Loucy (cell line): ENCODE results near the gene NLGN2.

Experiments
- H2AFZ ChIP-seq: fragments of 200-600 bp; sonication (generic); 2 replicates; pipeline ENCODE4 v1.6.0; 2016; ENCODE audit warnings: antibody characterized with exemption, mild to moderate bottlenecking, low read length, moderate library complexity
- H3F3A ChIP-seq: fragments of 200-600 bp; 2 replicates; pipeline ENCODE4 v1.6.0; 2016; ENCODE audit warnings: antibody characterized with exemption, low read depth, mild to moderate bottlenecking
- H3K27me3 ChIP-seq: fragments of 200-600 bp; sonication (generic); 2 replicates; pipeline ENCODE4 v1.6.1; 2014; ENCODE audit warnings: low read length, mild to moderate bottlenecking; ENCODE audit not compliant: insufficient read depth, poor library complexity, severe bottlenecking
- H3K36me3 ChIP-seq: fragments of 200-600 bp; sonication (generic); 2 replicates; pipeline ENCODE4 v1.6.1; 2016; ENCODE audit warnings: low read length; ENCODE audit not compliant: insufficient read depth
- H3K4me1 ChIP-seq: fragments of 200-600 bp; sonication (generic); 2 replicates; pipeline ENCODE4 v1.5.1; 2014; ENCODE audit warnings: low read length, mild to moderate bottlenecking; ENCODE audit not compliant: insufficient read depth, poor library complexity, severe bottlenecking
- H3K4me2 ChIP-seq: fragments of 200-600 bp; sonication (generic); 2 replicates; pipeline ENCODE4 v1.6.0; 2014; ENCODE audit warnings: antibody characterized with exemption, low read length, low read depth, mild to moderate bottlenecking; ENCODE audit not compliant: poor library complexity, severe bottlenecking
- H3K4me3 ChIP-seq: fragments of 200-600 bp; sonication (generic); 2 replicates; pipeline ENCODE4 v1.5.1; 2014; ENCODE audit warnings: low read length, mild to moderate bottlenecking, mixed read lengths; ENCODE audit not compliant: poor library complexity, severe bottlenecking
- H3K79me2 ChIP-seq: fragments of 200-600 bp; sonication (generic); 2 replicates; pipeline ENCODE4 v1.6.1; 2014; ENCODE audit warnings: low read length; ENCODE audit not compliant: insufficient read depth
- H3K9ac ChIP-seq: fragments of 200-600 bp; sonication (generic); 2 replicates; pipeline ENCODE4 v1.6.0; 2014; ENCODE audit warnings: mild to moderate bottlenecking, low read depth, low read length, moderate library complexity; ENCODE audit not compliant: poor library complexity, severe bottlenecking
- H3K9me2 ChIP-seq: fragments of 200-600 bp; sonication (generic); replicated peaks from 2 replicates; pipeline ENCODE4 v1.6.1; 2016; ENCODE audit warnings: low read depth, low read length, mixed read lengths
- H3K9me3 ChIP-seq: fragments of 200-600 bp; sonication (generic); 2 replicates; pipeline ENCODE4 v1.6.1; 2014; ENCODE audit warnings: mild to moderate bottlenecking, antibody characterized with exemption, low read length, low read depth; ENCODE audit not compliant: insufficient read depth
- H4K20me1 ChIP-seq: fragments of 200-600 bp; sonication (generic); 2 replicates; pipeline ENCODE4 v1.6.0; 2014; ENCODE audit warnings: antibody characterized with exemption, low read length, mild to moderate bottlenecking; ENCODE audit not compliant: insufficient read depth, poor library complexity, severe bottlenecking
- EZH2phosphoT487 ChIP-seq: fragments of 200-600 bp; IDR thresholded peaks from 2 replicates; pipeline ENCODE4 v1.6.1; 2018; ENCODE audit warnings: antibody characterized with exemption, mild to moderate bottlenecking, moderate library complexity, borderline replicate concordance
- TF ChIP-seq, protein P1 (sequence below): fragments of 200-600 bp; sonication (generic); conservative IDR thresholded peaks from 2 replicates; pipeline ENCODE4 v1.5.1; 2014; ENCODE audit warnings: mild to moderate bottlenecking, antibody characterized with exemption, low read length

Gene NLGN2

DNA sequence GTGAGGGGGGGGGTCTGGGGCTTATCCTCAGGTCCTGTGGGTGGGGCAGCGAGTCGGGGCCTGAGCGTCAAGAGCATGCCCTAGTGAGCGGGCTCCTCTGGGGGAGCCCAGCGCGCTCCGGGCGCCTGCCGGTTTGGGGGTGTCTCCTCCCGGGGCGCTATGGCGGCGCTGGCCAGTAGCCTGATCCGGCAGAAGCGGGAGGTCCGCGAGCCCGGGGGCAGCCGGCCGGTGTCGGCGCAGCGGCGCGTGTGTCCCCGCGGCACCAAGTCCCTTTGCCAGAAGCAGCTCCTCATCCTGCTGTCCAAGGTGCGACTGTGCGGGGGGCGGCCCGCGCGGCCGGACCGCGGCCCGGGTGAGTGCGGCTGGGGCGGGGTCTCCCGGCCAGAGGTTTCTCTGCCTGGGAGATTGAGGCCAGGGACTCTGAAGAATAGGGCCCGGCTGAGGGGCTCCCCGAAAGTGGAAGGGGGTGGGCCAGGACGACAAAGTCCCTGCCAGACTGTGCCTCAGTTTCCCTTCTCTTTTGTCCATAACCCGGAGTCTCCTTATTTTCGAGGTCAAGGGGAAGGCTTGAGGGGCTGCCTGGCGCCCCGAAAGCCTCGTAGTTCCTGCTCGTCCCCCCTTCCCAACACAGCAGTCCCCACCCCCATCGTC, 31.9 kb downstream of the NLGN2 start, which contains the start of gene FGF11:
FGF11 (plus strand) TSS at position 51 of the 651 bp plus-strand sequence; CDS start at position 160, 109 bp downstream.
- peak within 1 kb of the TSS; percentile 71 for H2AFZ ChIP-seq
- peaks cover 43% of the 10 kb centered on the region; the same call in 1 of the 2 replicates for H3K79me2 ChIP-seq
- H3K9me2 ChIP-seq: no peaks in the 10 kb centered on the region
- TF ChIP-seq EZH2phosphoT487: no peak
- TF ChIP-seq, protein P1, sequence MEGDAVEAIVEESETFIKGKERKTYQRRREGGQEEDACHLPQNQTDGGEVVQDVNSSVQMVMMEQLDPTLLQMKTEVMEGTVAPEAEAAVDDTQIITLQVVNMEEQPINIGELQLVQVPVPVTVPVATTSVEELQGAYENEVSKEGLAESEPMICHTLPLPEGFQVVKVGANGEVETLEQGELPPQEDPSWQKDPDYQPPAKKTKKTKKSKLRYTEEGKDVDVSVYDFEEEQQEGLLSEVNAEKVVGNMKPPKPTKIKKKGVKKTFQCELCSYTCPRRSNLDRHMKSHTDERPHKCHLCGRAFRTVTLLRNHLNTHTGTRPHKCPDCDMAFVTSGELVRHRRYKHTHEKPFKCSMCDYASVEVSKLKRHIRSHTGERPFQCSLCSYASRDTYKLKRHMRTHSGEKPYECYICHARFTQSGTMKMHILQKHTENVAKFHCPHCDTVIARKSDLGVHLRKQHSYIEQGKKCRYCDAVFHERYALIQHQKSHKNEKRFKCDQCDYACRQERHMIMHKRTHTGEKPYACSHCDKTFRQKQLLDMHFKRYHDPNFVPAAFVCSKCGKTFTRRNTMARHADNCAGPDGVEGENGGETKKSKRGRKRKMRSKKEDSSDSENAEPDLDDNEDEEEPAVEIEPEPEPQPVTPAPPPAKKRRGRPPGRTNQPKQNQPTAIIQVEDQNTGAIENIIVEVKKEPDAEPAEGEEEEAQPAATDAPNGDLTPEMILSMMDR: no peak
- peak within 1 kb of the TSS; percentile 85 for H3K4me2 ChIP-seq
- H3K36me3 ChIP-seq: no peaks in the 10 kb centered on the region
- peaks cover 30% of the 10 kb centered on the region for H3K4me1 ChIP-seq
- no peaks in the 10 kb centered on the region; the same call in 1 of the 2 replicates for H3F3A ChIP-seq
- H3K9me3 ChIP-seq: no peaks in the 10 kb centered on the region
- H3K4me3 ChIP-seq: peak within 1 kb of the TSS; percentile 94
- H3K9ac ChIP-seq: peak within 1 kb of the TSS; percentile 90
- H4K20me1 ChIP-seq: peaks cover 13% of the 10 kb centered on the region
- H3K27me3 ChIP-seq: no peaks in the 10 kb centered on the region

DNA sequence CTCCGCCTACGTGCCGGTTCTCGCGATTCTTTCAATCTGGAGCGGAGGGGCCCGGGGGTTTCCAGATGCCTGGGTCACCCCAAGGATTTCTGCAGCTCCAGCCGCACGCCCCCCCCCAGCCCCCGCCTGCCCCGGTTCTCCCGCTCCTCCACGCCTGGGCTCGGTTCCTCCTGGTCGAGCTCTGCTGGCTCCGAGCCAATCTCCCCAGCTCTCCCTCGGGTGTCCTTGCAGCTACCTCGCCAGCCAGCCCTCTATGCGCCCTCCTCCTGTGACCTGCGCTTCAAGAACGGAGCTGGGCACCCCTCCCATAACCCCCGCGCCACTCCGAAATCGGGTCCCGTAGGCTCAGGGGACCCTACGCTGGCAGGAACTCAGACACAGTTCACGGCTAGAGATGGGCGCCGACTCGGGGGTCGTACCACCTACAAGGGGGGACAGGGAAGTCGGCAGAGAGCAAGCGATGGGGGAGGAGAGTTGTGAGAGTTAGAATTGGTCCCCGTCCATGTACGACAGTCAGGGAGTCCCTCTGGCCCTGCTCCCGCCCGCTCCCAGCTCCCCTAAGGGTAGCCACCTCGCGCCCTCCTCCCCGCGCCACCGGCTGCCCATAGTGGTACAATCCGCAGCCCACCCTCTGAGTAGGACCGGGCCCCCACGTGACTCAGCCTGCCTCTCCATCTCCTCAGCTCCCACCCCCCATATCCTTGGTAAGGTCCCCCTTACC, 32.6 kb downstream of the NLGN2 start:
- Histone ChIP-seq H3K4me3 (peak overlapping the region; percentile 94), H3K4me1 (peaks cover 32% of the 10 kb centered on the region), H2AFZ (peak overlapping the region; percentile 71), H3K9me3 (no peaks in the 10 kb centered on the region), H3K9ac (peak overlapping the region; percentile 90), H3K27me3 (no peaks in the 10 kb centered on the region), H3K79me2 (peaks cover 43% of the 10 kb centered on the region; the same call in 1 of the 2 replicates), H3K4me2 (peak overlapping the region; percentile 85), H3K36me3 (no peaks in the 10 kb centered on the region), H3F3A (no peaks in the 10 kb centered on the region; the same call in 1 of the 2 replicates), H4K20me1 (peaks cover 13% of the 10 kb centered on the region), H3K9me2 (no peaks in the 10 kb centered on the region)
- TF ChIP-seq, protein P1: no peak
- TF ChIP-seq EZH2phosphoT487: no peak

DNA sequence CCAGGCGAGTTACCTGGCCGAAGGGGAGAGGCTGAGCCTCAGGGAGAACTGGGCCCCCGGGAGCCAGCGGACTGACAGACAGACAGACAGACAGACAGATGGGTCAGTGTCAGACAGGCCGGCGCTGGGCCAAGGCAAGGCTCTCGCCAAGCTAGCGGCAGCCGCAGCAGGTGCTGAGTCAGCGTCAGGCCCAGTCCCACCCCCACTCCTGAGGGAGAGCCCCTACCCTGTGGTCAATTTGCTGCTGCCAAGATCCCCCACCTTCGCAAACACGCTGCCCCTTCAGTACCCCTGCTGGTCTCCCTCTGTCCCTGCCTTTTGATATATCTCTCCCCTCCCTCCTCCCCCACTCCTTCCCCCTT, 33.2 kb downstream of the NLGN2 start:
- Histone ChIP-seq H3K4me2 (peak overlapping the region; percentile 85), H2AFZ (peak overlapping the region; percentile 71)

More for the DNA sequence above, 33.2 kb downstream of the NLGN2 start:
- Histone ChIP-seq H3K27me3 (no peaks in the 10 kb centered on the region), H3K36me3 (no peaks in the 10 kb centered on the region), H3K4me1 (peaks cover 32% of the 10 kb centered on the region), H3F3A (no peaks in the 10 kb centered on the region; the same call in 1 of the 2 replicates), H3K9ac (peak overlapping the region; percentile 90), H3K4me3 (peak overlapping the region; percentile 94), H3K79me2 (peaks cover 41% of the 10 kb centered on the region; the same call in 1 of the 2 replicates), H3K9me3 (no peaks in the 10 kb centered on the region), H4K20me1 (peaks cover 13% of the 10 kb centered on the region), H3K9me2 (no peaks in the 10 kb centered on the region)
- TF ChIP-seq EZH2phosphoT487: no peak
- TF ChIP-seq, protein P1: no peak
